Measurements from ENCODE around the gene RASSF3. TPM values are rescaled to one million over a fixed set of nuclear protein-coding genes. Genes with fewer than 3 reads are reported as not detected.
A peak's percentile ranks its signal among the peaks of the same experiment; 100 is the strongest.

Gene RASSF3
- total and polyA plus RNA-seq, 2 of the 13 experiments (the other 11 are each of a cell fraction or from before 2014, with no cell fraction given), result 15.5 to 16.0 TPM

DNA sequence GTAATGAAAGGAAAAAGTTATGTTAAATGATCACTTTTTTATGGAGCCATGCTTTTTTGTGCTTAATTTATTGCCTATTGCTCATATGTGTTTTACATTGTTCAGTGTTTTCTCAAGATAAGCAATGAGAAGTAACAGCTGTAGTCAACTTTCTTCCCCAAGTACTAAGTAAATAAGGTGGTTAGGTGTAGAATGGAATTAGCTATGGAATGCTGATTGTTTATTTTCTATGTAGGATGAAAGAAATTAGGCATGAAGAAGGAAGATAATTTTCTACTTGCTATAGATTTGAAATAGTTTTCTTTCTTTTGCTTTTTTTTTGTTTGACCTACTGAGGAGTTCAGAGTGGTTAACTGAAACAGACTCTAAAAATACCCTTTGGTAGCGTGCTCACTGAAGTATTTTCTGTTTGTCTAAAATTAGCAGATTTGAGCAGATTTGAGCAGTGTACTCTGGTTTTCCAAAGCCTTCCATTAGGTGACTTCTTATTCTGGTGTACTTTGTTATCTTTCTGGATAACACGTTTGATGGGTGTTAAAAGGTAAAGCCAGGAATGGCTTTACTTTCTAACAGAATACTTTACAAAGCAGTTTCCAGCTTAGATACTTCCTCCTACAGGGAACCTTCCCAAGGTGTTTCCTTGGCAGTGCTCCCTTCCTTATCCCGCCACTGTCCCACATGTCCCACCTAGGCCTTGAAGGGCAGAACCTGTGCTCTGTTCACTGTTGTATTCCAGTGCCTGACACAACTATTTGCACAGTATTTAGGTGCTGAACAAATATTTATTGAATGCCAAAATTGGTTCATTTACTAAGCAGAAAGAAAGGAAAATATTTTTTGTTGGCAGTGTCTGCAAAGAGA lies 56.0 kb downstream of the RASSF3 start:
- 35% methylated on average over 3 of the region's 3 CpGs for WGBS (ENCODE audit: low lambda C conversion rate)
- no peaks in the 10 kb centered on the region for H3K36me3 ChIP-seq (replicated peaks in 1 of 2; ENCODE audit: control insufficient read depth in 1 of 2, insufficient read depth in 2 of 2, low read length in 2 of 2)
- H3K4me2 ChIP-seq (ENCODE audit: low read depth, low read length), result peak overlapping the region; percentile 41
- H3K27ac ChIP-seq (ENCODE audit: extremely low read length, insufficient read depth, low read length), result no peak overlapping the region
- BruUV-seq (replicated peaks), result no TSS peak
- peaks cover 43% of the 10 kb centered on the region for H3K79me2 ChIP-seq (ENCODE audit: insufficient read depth, low read length)
- ChIA-PET POLR2A (no interaction called here), CTCF (ENCODE audit: low intra/inter-chr PET ratio, low total read pairs) (no interaction called here)
- H3K9me3 ChIP-seq (ENCODE audit: low read length), result no peaks in the 10 kb centered on the region
- FAIRE-seq, result peak; percentile 30
- in situ Hi-C loops (cut with HindIII; ENCODE audit: extremely low pct_ligation_motif_present, low pct_unique_long_range_greater_than_20kb), result no loop called here
- no peaks in the 10 kb centered on the region for H4K20me1 ChIP-seq (ENCODE audit: insufficient read depth, low read length)
- ATAC-seq, result peak; percentile 54
- peak; percentile 43 for DNase-seq (ENCODE audit: low spot score)
- H3K27me3 ChIP-seq (ENCODE audit: control insufficient read depth in 1 of 2, insufficient read depth in 2 of 2, low read length in 2 of 2), result no peaks in the 10 kb centered on the region
- intact Hi-C loops (cut with micrococcal nuclease; ENCODE audit: unreplicated experiment), result loop anchor here (5.0 kb wide), 1 partner anchor 39 kb away; no protein-coding TSS in a partner anchor
- no peak overlapping the region for H3K4me3 ChIP-seq (replicated peaks in 1 of 3; ENCODE audit: insufficient read depth in 1 of 3, low read depth in 2 of 3, low read length in 3 of 3)
- peaks cover 82% of the 10 kb centered on the region for H3K4me1 ChIP-seq (ENCODE audit: insufficient read depth, low read length)
- no peak overlapping the region for H2AFZ ChIP-seq (ENCODE audit: low read length)
- no peak overlapping the region; the same call in 1 of the 2 replicates for H3K9ac ChIP-seq (ENCODE audit: insufficient read depth, low read depth, low read length)
- TF ChIP-seq, protein P1, sequence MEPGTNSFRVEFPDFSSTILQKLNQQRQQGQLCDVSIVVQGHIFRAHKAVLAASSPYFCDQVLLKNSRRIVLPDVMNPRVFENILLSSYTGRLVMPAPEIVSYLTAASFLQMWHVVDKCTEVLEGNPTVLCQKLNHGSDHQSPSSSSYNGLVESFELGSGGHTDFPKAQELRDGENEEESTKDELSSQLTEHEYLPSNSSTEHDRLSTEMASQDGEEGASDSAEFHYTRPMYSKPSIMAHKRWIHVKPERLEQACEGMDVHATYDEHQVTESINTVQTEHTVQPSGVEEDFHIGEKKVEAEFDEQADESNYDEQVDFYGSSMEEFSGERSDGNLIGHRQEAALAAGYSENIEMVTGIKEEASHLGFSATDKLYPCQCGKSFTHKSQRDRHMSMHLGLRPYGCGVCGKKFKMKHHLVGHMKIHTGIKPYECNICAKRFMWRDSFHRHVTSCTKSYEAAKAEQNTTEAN (CRISPR knock-in tag; conservative IDR thresholded peaks at IDR 0.05), result peak; percentile 71
- TF ChIP-seq, protein P2, sequence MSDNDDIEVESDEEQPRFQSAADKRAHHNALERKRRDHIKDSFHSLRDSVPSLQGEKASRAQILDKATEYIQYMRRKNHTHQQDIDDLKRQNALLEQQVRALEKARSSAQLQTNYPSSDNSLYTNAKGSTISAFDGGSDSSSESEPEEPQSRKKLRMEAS (IDR thresholded peaks at IDR 0.05), result 0 out of 2 replicates have a peak, but pooled peaks have one; percentile 24
- TF ChIP-seq RBM39 (IDR thresholded peaks at IDR 0.05; ENCODE audit: low read depth, low read length, poor library complexity, severe bottlenecking) (no peak), ZFP37 (CRISPR knock-in tag; IDR thresholded peaks at IDR 0.05; ENCODE audit: borderline replicate concordance) (no peak), FOXP1 (IDR thresholded peaks at IDR 0.05) (no peak), FOXP1 (CRISPR knock-in tag; IDR thresholded peaks at IDR 0.05) (0 out of 2 replicates have a peak, but pooled peaks have one; percentile 24), GATAD2A (CRISPR knock-in tag; IDR thresholded peaks at IDR 0.05) (peak; percentile 15; the same call in 1 of the 2 replicates), FOXJ3 (CRISPR knock-in tag; IDR thresholded peaks at IDR 0.05; ENCODE audit: borderline replicate concordance) (no peak), SOX6 (IDR thresholded peaks at IDR 0.05) (no peak), SOX6 (CRISPR knock-in tag; IDR thresholded peaks at IDR 0.05) (peak; percentile 29; the same call in 1 of the 2 replicates), TBX2 (CRISPR knock-in tag; IDR thresholded peaks at IDR 0.05; ENCODE audit: borderline replicate concordance) (0 out of 2 replicates have a peak, but pooled peaks have one; percentile 15), SOX13 (IDR thresholded peaks at IDR 0.05) (no peak), SOX13 (CRISPR knock-in tag; conservative IDR thresholded peaks at IDR 0.05 in 1 of 2, IDR thresholded peaks at IDR 0.05 in 1 of 2) (peak in 1 of 2 experiments; percentile 39; a peak in 1 of 4 replicates)
- TF ChIP-seq, protein P3, sequence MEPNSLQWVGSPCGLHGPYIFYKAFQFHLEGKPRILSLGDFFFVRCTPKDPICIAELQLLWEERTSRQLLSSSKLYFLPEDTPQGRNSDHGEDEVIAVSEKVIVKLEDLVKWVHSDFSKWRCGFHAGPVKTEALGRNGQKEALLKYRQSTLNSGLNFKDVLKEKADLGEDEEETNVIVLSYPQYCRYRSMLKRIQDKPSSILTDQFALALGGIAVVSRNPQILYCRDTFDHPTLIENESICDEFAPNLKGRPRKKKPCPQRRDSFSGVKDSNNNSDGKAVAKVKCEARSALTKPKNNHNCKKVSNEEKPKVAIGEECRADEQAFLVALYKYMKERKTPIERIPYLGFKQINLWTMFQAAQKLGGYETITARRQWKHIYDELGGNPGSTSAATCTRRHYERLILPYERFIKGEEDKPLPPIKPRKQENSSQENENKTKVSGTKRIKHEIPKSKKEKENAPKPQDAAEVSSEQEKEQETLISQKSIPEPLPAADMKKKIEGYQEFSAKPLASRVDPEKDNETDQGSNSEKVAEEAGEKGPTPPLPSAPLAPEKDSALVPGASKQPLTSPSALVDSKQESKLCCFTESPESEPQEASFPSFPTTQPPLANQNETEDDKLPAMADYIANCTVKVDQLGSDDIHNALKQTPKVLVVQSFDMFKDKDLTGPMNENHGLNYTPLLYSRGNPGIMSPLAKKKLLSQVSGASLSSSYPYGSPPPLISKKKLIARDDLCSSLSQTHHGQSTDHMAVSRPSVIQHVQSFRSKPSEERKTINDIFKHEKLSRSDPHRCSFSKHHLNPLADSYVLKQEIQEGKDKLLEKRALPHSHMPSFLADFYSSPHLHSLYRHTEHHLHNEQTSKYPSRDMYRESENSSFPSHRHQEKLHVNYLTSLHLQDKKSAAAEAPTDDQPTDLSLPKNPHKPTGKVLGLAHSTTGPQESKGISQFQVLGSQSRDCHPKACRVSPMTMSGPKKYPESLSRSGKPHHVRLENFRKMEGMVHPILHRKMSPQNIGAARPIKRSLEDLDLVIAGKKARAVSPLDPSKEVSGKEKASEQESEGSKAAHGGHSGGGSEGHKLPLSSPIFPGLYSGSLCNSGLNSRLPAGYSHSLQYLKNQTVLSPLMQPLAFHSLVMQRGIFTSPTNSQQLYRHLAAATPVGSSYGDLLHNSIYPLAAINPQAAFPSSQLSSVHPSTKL (CRISPR knock-in tag; IDR thresholded peaks at IDR 0.05), result peak; percentile 54; the same call in 1 of the 2 replicates
- TF ChIP-seq, protein P4, sequence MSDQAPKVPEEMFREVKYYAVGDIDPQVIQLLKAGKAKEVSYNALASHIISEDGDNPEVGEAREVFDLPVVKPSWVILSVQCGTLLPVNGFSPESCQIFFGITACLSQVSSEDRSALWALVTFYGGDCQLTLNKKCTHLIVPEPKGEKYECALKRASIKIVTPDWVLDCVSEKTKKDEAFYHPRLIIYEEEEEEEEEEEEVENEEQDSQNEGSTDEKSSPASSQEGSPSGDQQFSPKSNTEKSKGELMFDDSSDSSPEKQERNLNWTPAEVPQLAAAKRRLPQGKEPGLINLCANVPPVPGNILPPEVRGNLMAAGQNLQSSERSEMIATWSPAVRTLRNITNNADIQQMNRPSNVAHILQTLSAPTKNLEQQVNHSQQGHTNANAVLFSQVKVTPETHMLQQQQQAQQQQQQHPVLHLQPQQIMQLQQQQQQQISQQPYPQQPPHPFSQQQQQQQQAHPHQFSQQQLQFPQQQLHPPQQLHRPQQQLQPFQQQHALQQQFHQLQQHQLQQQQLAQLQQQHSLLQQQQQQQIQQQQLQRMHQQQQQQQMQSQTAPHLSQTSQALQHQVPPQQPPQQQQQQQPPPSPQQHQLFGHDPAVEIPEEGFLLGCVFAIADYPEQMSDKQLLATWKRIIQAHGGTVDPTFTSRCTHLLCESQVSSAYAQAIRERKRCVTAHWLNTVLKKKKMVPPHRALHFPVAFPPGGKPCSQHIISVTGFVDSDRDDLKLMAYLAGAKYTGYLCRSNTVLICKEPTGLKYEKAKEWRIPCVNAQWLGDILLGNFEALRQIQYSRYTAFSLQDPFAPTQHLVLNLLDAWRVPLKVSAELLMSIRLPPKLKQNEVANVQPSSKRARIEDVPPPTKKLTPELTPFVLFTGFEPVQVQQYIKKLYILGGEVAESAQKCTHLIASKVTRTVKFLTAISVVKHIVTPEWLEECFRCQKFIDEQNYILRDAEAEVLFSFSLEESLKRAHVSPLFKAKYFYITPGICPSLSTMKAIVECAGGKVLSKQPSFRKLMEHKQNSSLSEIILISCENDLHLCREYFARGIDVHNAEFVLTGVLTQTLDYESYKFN (CRISPR knock-in tag; conservative IDR thresholded peaks at IDR 0.05), result peak; percentile 27; the same call in 1 of the 2 replicates

Measured in HepG2 (cell line).